Inflammatory macrophage treated with lipopolysaccharide for 1 hour (primary cell): ENCODE data around the gene OR2T1.
"Not testable (repeated sequence)": the region's sequence is repeated elsewhere in the genome, so short reads cannot be mapped to it uniquely, and the experiment has no call there.

Source experiments
- DNase-seq, 2 donors: peaks; one replicate each; pipeline ENCODE4 v3.0.0-alpha.2; 2020 to 2022

Gene OR2T1

GRCh38 chr1:248402748-248403147 is at the start of gene OR2T1:
Gene OR2T1, plus strand, starts transcription at chr1:248403048. Its CDS starts 3,100 bp downstream, at chr1:248406148.
- DNase-seq = no peak

- DNase-seq = no peak
These were observed 43.4 kb upstream of the OR2T1 start for GRCh38 chr1:248359415-248359814.

- no peak for DNase-seq
These were observed 41.6 kb upstream of the OR2T1 start, which contains the start of gene OR2T4 for GRCh38 chr1:248361121-248361715. Gene OR2T4, plus strand, starts transcription at chr1:248361665. Its CDS starts 0 bp downstream, at chr1:248361665.

- DNase-seq = no peak
These were observed 36.2 kb upstream of the OR2T1 start for GRCh38 chr1:248366609-248367008.

GRCh38 chr1:248372394-248372793 is 30.5 kb upstream of the OR2T1 start:
- no peak for DNase-seq

- DNase-seq = no peak
These were observed 29.1 kb upstream of the OR2T1 start for GRCh38 chr1:248373761-248374160.

- DNase-seq = no peak
These were observed 27.4 kb upstream of the OR2T1 start, which contains the start of gene OR2T6 for GRCh38 chr1:248375446-248375845. Gene OR2T6, plus strand, starts transcription at chr1:248375746. Its CDS starts 11,863 bp downstream, at chr1:248387609.

- DNase-seq = no peak
These were observed 25.9 kb upstream of the OR2T1 start for GRCh38 chr1:248376916-248377315.

GRCh38 chr1:248380854-248381253 is 22.0 kb upstream of the OR2T1 start:
- DNase-seq = no peak

- no peak for DNase-seq
These were observed 14.4 kb upstream of the OR2T1 start for GRCh38 chr1:248388426-248388825.

GRCh38 chr1:248393050-248393449 is 9.8 kb upstream of the OR2T1 start:
- no peak for DNase-seq

GRCh38 chr1:248404024-248404423 is 1.2 kb downstream of the OR2T1 start:
- no peak for DNase-seq

- DNase-seq = no peak
These were observed 4.2 kb downstream of the OR2T1 start for GRCh38 chr1:248406721-248407692.

GRCh38 chr1:248416226-248416625 is 13.4 kb downstream of the OR2T1 start:
- DNase-seq = no peak

GRCh38 chr1:248417854-248418253 is 15.0 kb downstream of the OR2T1 start:
- no peak for DNase-seq

GRCh38 chr1:248421384-248421783 is 18.5 kb downstream of the OR2T1 start:
- no peak for DNase-seq

- DNase-seq = not testable (repeated sequence)
These were observed 24.8 kb downstream of the OR2T1 start for GRCh38 chr1:248427526-248428191.

GRCh38 chr1:248428192-248428533 is 25.3 kb downstream of the OR2T1 start:
- not testable (repeated sequence) for DNase-seq

- not testable (repeated sequence) for DNase-seq
These were observed 28.8 kb downstream of the OR2T1 start for GRCh38 chr1:248431683-248432082.

GRCh38 chr1:248432201-248432600 is 29.4 kb downstream of the OR2T1 start:
- not testable (repeated sequence) for DNase-seq

- DNase-seq = not testable (repeated sequence)
These were observed 31.1 kb downstream of the OR2T1 start for GRCh38 chr1:248433811-248434415.

- DNase-seq = not testable (repeated sequence)
These were observed 32.1 kb downstream of the OR2T1 start for GRCh38 chr1:248434913-248435312.

- not testable (repeated sequence) for DNase-seq
These were observed 33.5 kb downstream of the OR2T1 start for GRCh38 chr1:248436303-248436702.
